ENCODE results near the gene C17orf50.

C17orf50 gene

DNA sequence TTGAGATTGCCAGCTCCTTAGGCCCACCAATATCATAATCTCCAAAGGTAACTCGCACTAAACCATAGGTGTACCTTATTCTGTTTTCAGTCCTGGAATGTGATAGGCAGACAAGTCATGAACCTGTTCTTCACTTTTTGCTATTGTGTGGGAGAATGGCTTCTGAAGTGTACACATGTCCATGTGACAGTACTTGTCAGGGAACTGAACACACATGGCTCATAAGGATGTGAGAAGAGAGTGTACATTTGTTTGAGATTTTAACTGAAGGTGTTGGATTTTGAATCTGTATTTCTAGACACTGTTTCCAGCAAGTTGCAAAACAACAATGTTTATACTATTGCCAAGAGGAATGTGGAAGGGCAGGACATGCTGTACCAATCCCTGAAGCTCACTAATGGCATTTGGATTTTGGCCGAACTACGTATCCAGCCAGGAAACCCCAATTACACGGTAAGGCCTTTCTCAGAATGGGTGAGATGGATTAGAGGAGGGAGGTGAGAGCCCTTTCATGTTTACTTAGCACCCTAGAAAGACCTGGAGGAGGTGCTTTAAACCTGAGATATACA is 43.7 kb upstream of the C17orf50 start:
- H3K36me3 ChIP-seq, result peaks cover 26% of the 10 kb centered on the region
- TF ChIP-seq, protein P1, sequence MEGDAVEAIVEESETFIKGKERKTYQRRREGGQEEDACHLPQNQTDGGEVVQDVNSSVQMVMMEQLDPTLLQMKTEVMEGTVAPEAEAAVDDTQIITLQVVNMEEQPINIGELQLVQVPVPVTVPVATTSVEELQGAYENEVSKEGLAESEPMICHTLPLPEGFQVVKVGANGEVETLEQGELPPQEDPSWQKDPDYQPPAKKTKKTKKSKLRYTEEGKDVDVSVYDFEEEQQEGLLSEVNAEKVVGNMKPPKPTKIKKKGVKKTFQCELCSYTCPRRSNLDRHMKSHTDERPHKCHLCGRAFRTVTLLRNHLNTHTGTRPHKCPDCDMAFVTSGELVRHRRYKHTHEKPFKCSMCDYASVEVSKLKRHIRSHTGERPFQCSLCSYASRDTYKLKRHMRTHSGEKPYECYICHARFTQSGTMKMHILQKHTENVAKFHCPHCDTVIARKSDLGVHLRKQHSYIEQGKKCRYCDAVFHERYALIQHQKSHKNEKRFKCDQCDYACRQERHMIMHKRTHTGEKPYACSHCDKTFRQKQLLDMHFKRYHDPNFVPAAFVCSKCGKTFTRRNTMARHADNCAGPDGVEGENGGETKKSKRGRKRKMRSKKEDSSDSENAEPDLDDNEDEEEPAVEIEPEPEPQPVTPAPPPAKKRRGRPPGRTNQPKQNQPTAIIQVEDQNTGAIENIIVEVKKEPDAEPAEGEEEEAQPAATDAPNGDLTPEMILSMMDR (IDR thresholded peaks at IDR 0.05; ENCODE audit: low read depth, low read length), result no peak
- H3K4me3 ChIP-seq (ENCODE audit: low read depth, low read length), result no peak overlapping the region
- no peak overlapping the region for H3K27ac ChIP-seq
- DNase-seq, result no peak
- H3K9me3 ChIP-seq (ENCODE audit: severe bottlenecking), result no peaks in the 10 kb centered on the region
- no peaks in the 10 kb centered on the region for H3K27me3 ChIP-seq (ENCODE audit: insufficient read depth, low read depth, severe bottlenecking)

DNA sequence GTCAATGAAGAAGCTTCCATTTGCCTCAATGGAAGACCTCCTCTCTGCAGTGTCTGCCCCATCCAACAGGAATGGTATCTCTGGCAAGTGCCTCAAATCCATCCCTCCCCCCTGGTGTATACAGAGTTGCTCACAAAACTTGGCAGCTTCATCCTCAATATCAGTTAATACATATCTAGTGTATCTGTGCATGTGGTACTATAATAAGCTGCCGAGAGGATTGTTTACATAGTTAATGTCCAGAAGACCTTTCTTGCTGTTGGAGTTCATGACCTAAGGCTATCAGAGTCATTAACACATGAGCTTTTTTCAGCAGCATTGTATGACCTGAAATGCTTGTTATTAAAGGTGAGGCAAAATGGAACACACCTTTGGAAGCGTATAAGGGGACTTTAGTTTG is 43.2 kb upstream of the C17orf50 start:
- TF ChIP-seq, protein P1 (IDR thresholded peaks at IDR 0.05; ENCODE audit: low read depth, low read length), result no peak
- no peaks in the 10 kb centered on the region for H3K27me3 ChIP-seq (ENCODE audit: insufficient read depth, low read depth, severe bottlenecking)
- no peaks in the 10 kb centered on the region for H3K9me3 ChIP-seq (ENCODE audit: severe bottlenecking)
- H3K4me3 ChIP-seq (ENCODE audit: low read depth, low read length), result no peak overlapping the region
- H3K36me3 ChIP-seq, result peaks cover 26% of the 10 kb centered on the region
- DNase-seq, result no peak
- H3K27ac ChIP-seq, result no peak overlapping the region

DNA sequence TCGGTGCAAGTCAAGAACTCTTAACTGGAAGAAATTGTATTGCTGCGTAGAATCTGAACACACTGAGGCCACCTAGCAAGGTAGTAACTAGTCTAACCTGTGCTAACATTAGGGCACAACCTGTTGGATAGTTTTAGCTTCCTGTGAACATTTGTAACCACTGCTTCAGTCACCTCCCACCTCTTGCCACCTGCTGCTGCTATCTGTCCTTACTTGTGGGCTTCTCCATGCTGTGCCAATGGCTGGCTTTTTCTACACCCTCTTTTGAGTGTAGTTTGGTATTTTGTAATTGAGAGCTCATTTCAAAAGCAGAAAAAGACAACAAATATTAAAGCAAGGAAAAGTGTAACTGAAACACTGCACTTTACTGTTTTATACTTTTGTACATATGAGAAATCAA is 37.0 kb upstream of the C17orf50 start:
- TF ChIP-seq, protein P1 (IDR thresholded peaks at IDR 0.05; ENCODE audit: low read depth, low read length), result no peak

DNA sequence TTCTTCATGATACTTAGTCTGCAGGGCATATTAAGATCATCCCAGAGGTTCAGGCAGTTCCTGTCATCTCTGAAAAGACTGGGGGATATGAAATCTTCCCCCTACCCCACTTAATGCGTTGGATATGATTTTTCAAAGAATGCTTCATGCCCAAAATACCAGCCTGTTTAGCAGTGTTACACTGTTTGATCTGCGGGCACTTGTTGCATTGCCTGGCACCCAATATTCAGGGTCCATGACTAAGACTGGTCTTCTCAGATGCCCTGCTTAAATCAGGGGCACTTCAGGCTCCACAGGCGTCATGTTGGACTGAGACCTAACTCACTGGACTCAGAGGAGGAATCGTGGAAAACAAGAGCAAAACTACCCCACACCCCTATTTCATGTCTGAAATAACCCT is 35.6 kb upstream of the C17orf50 start:
- Histone ChIP-seq H3K4me3 (ENCODE audit: low read depth, low read length) (no peak overlapping the region), H3K27me3 (ENCODE audit: insufficient read depth, low read depth, severe bottlenecking) (no peaks in the 10 kb centered on the region), H3K27ac (no peak overlapping the region), H3K36me3 (peaks cover 35% of the 10 kb centered on the region), H3K9me3 (ENCODE audit: severe bottlenecking) (no peaks in the 10 kb centered on the region)
- TF ChIP-seq, protein P1 (IDR thresholded peaks at IDR 0.05; ENCODE audit: low read depth, low read length), result no peak
- DNase-seq, result no peak

More for the DNA sequence above, 37.0 kb upstream of the C17orf50 start:
- Histone ChIP-seq H3K27ac (no peak overlapping the region), H3K36me3 (peaks cover 42% of the 10 kb centered on the region), H3K27me3 (ENCODE audit: insufficient read depth, low read depth, severe bottlenecking) (no peaks in the 10 kb centered on the region), H3K4me3 (ENCODE audit: low read depth, low read length) (no peak overlapping the region), H3K9me3 (ENCODE audit: severe bottlenecking) (no peaks in the 10 kb centered on the region)
- DNase-seq, result no peak

DNA sequence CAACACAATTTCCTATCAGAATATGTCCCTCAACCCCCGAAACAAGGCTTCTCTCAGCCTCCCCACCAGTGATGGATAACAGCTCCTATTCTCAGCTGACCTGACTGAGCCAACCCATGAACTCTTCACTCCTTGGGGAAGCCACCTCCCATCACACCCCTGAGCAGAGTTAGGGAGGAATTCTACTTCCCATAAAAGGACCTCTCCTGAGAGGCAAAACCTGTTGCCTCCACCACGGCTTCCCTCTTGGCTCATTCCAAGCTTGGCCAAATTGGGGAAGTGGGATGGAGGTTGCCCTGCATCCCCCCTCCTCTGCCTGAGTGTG is 34.9 kb upstream of the C17orf50 start:
- no peak for DNase-seq
- Histone ChIP-seq H3K36me3 (peaks cover 35% of the 10 kb centered on the region), H3K27me3 (ENCODE audit: insufficient read depth, low read depth, severe bottlenecking) (no peaks in the 10 kb centered on the region), H3K9me3 (ENCODE audit: severe bottlenecking) (no peaks in the 10 kb centered on the region), H3K27ac (no peak overlapping the region), H3K4me3 (ENCODE audit: low read depth, low read length) (no peak overlapping the region)
- TF ChIP-seq, protein P1 (IDR thresholded peaks at IDR 0.05; ENCODE audit: low read depth, low read length), result no peak
